IMR-90 (cell line): ENCODE results near the gene FNTB. TPM values are rescaled to one million over a fixed set of nuclear protein-coding genes. Genes with fewer than 3 reads are reported as not detected.

ENCODE experiments used
- ATAC-seq: fragments of 200-7000 bp; cut with Tn5 transposase; 2 replicates; pipeline ENCODE4 v1.9.1; 2020; ENCODE audit warnings: low read depth, mild to moderate bottlenecking, moderate library complexity
- BruUV-seq: library from RNA; stranded (reverse); fragments of 400-500 nt; replicated peaks from 2 replicates; lab custom pipeline; 2021; lab: Mats Ljungman, UMichigan
- CTCF ChIA-PET: fragments of 300-600 bp; formaldehyde crosslinking; extraction: SDS; loops from one replicate; lab custom pipeline; 2021; ENCODE audit warnings: antibody characterized with exemption; lab: Yijun Ruan, JAX
- POLR2A ChIA-PET: fragments of 300-600 bp; sonication (Branson Sonifier 250); formaldehyde crosslinking; loops from one replicate; lab custom pipeline; 2022; ENCODE audit warnings: antibody characterized with exemption; ENCODE audit not compliant: unreplicated experiment; lab: Charles Lee
- DNase-seq: peaks from one replicate; pipeline ENCODE4 v3.0.0; 2013
- H2AFZ ChIP-seq: replicated peaks from 2 replicates; pipeline ENCODE3; 2013; ENCODE audit warnings: low read length, mild to moderate bottlenecking; ENCODE audit not compliant: poor library complexity
- H2AK5ac ChIP-seq: 2 replicates; pipeline ENCODE4 v1.6.1; 2013; ENCODE audit warnings: low read depth, low read length, inconsistent platforms
- H2AK9ac ChIP-seq: replicated peaks from 2 replicates; pipeline ENCODE3; 2013; ENCODE audit warnings: mild to moderate bottlenecking, low read depth, low read length, moderate library complexity; ENCODE audit not compliant: poor library complexity
- H2BK120ac ChIP-seq: 2 replicates; pipeline ENCODE4 v1.6.1; 2013; ENCODE audit warnings: low read depth, low read length, inconsistent platforms
- H2BK15ac ChIP-seq: 3 replicates; pipeline ENCODE4 v1.6.1; 2013; ENCODE audit warnings: low read depth, low read length, inconsistent platforms
- H2BK20ac ChIP-seq: 2 replicates; pipeline ENCODE4 v1.6.1; 2013; ENCODE audit warnings: low read depth, mild to moderate bottlenecking, inconsistent platforms, low read length, moderate library complexity
- H2BK5ac ChIP-seq: 2 replicates; pipeline ENCODE4 v1.6.1; 2013; ENCODE audit warnings: mild to moderate bottlenecking, low read depth, low read length, inconsistent platforms; ENCODE audit not compliant: poor library complexity, severe bottlenecking
- H3K14ac ChIP-seq: replicated peaks from 2 replicates; pipeline ENCODE4 v1.6.1; 2013; ENCODE audit warnings: low read depth, low read length, inconsistent platforms
- H3K18ac ChIP-seq: 2 replicates; pipeline ENCODE4 v1.6.1; 2013; ENCODE audit warnings: low read depth, low read length, control low read depth
- H3K23ac ChIP-seq: 2 replicates; pipeline ENCODE4 v1.6.1; 2013; ENCODE audit warnings: low read depth, low read length, inconsistent platforms
- H3K27ac ChIP-seq: 2 replicates; pipeline ENCODE4 v1.5.1; 2013; ENCODE audit warnings: mild to moderate bottlenecking, control low read depth, low read length; ENCODE audit not compliant: insufficient read depth
- H3K27me3 ChIP-seq: 2 replicates; pipeline ENCODE4 v1.6.1; 2013; ENCODE audit warnings: low read length; ENCODE audit not compliant: control insufficient read depth, insufficient read depth
- H3K36me3 ChIP-seq: 2 replicates; pipeline ENCODE4 v1.6.1; 2013; ENCODE audit warnings: low read length, mixed read lengths; ENCODE audit not compliant: control insufficient read depth, insufficient read depth
- H3K4ac ChIP-seq: 2 replicates; pipeline ENCODE4 v1.6.1; 2013; ENCODE audit warnings: low read depth, low read length, inconsistent platforms
- H3K4me1 ChIP-seq: 2 replicates; pipeline ENCODE4 v1.6.1; 2013; ENCODE audit warnings: low read length, mixed read lengths; ENCODE audit not compliant: control insufficient read depth, insufficient read depth
- H3K4me2 ChIP-seq: 2 replicates; pipeline ENCODE4 v1.6.1; 2013; ENCODE audit warnings: low read depth, mild to moderate bottlenecking, control low read depth, low read length, moderate library complexity
- H3K4me3 ChIP-seq: 2 replicates; pipeline ENCODE4 v1.5.1; 2013; ENCODE audit warnings: low read depth, mild to moderate bottlenecking, control low read depth, low read length, moderate library complexity; ENCODE audit not compliant: insufficient read depth
- H3K56ac ChIP-seq: 2 replicates; pipeline ENCODE4 v1.6.1; 2013; ENCODE audit warnings: low read length, inconsistent platforms; ENCODE audit not compliant: insufficient read depth; ENCODE audit errors: extremely low read depth
- H3K79me1 ChIP-seq, 2 experiments: 2 replicates each; pipeline ENCODE4 v1.6.1; 2013; ENCODE audit warnings: low read length in 2 of 2, inconsistent platforms in 1 of 2, low read depth in 1 of 2
- H3K9ac ChIP-seq: 2 replicates; pipeline ENCODE4 v1.6.1; 2013; ENCODE audit warnings: low read depth, low read length, control low read depth
- H3K9me1 ChIP-seq: 2 replicates; pipeline ENCODE4 v1.6.1; 2013; ENCODE audit warnings: low read length, inconsistent platforms; ENCODE audit not compliant: insufficient read depth
- H3K9me3 ChIP-seq: 2 replicates; pipeline ENCODE4 v1.6.1; 2013; ENCODE audit warnings: low read length; ENCODE audit not compliant: control insufficient read depth, insufficient read depth
- H4K20me1 ChIP-seq: 2 replicates; pipeline ENCODE4 v1.6.1; 2013; ENCODE audit warnings: low read length, inconsistent platforms; ENCODE audit not compliant: insufficient read depth
- H4K5ac ChIP-seq: 2 replicates; pipeline ENCODE4 v1.6.1; 2013; ENCODE audit warnings: mild to moderate bottlenecking, low read depth, low read length, control low read depth
- H4K8ac ChIP-seq, 2 experiments: 2 replicates each; pipeline ENCODE4 v1.6.1; 2013; ENCODE audit warnings: low read depth in 2 of 2, low read length in 2 of 2, control low read depth in 1 of 2, inconsistent platforms in 1 of 2
- H4K91ac ChIP-seq: 2 replicates; pipeline ENCODE4 v1.6.1; 2013; ENCODE audit warnings: low read depth, low read length, inconsistent platforms; ENCODE audit not compliant: insufficient read depth
- BHLHE40 ChIP-seq: fragments of 150-350 bp; IDR thresholded peaks from 2 replicates; pipeline ENCODE4 v1.6.1; 2016; ENCODE audit warnings: mild to moderate bottlenecking, low read depth, low read length
- CEBPB ChIP-seq: IDR thresholded peaks from 2 replicates; pipeline ENCODE4 v1.6.1; 2012; ENCODE audit warnings: low read depth, low read length, improper control_type of control experiment
- CHD1 ChIP-seq: IDR thresholded peaks from 2 replicates; pipeline ENCODE4 v1.6.1; 2012; ENCODE audit warnings: low read depth, low read length, improper control_type of control experiment
- CTCF ChIP-seq: conservative IDR thresholded peaks from 2 replicates; pipeline ENCODE4 v1.5.1; 2012; ENCODE audit warnings: mild to moderate bottlenecking, low read depth, low read length, improper control_type of control experiment
- FOS ChIP-seq: fragments of 150-350 bp; IDR thresholded peaks from 2 replicates; pipeline ENCODE4 v1.6.1; 2016; ENCODE audit warnings: low read depth, low read length
- MAFK ChIP-seq: IDR thresholded peaks from 2 replicates; pipeline ENCODE4 v1.6.1; 2012; ENCODE audit warnings: low read depth, low read length, improper control_type of control experiment
- MAZ ChIP-seq: IDR thresholded peaks from 2 replicates; pipeline ENCODE4 v1.6.1; 2012; ENCODE audit warnings: low read depth, mild to moderate bottlenecking, low read length, improper control_type of control experiment, moderate library complexity, borderline replicate concordance
- MXI1 ChIP-seq: IDR thresholded peaks from 2 replicates; pipeline ENCODE4 v1.6.1; 2012; ENCODE audit warnings: low read depth, mild to moderate bottlenecking, low read length, moderate library complexity, borderline replicate concordance
- NFE2L2 ChIP-seq: fragments of 150-350 bp; IDR thresholded peaks from 2 replicates; pipeline ENCODE4 v1.6.1; 2016; ENCODE audit warnings: low read depth, mild to moderate bottlenecking, low read length
- RAD21 ChIP-seq: IDR thresholded peaks from 2 replicates; pipeline ENCODE4 v1.6.1; 2012; ENCODE audit warnings: low read length, improper control_type of control experiment
- RCOR1 ChIP-seq: IDR thresholded peaks from 2 replicates; pipeline ENCODE4 v1.6.1; 2012; ENCODE audit warnings: mild to moderate bottlenecking, low read length, improper control_type of control experiment; ENCODE audit not compliant: insufficient replicate concordance
- RFX5 ChIP-seq: IDR thresholded peaks from 2 replicates; pipeline ENCODE4 v1.8.0; 2012; ENCODE audit warnings: low read depth, mild to moderate bottlenecking, low read length, moderate library complexity
- SMC3 ChIP-seq: fragments of 150-350 bp; IDR thresholded peaks from 2 replicates; pipeline ENCODE4 v1.6.1; 2016; ENCODE audit warnings: low read depth, mild to moderate bottlenecking, antibody characterized with exemption, low read length, moderate library complexity
- USF2 ChIP-seq: fragments of 150-350 bp; IDR thresholded peaks from 2 replicates; pipeline ENCODE4 v1.6.1; 2017; ENCODE audit warnings: mild to moderate bottlenecking, antibody characterized with exemption, low read length, low read depth
- WGBS, 2 experiments: methylation state at CpG; one replicate each; pipeline versions ENCODE4 v1.1.5 to v1.1.7; 2013; ENCODE audit warnings: missing lambda C conversion rate in 2 of 2; ENCODE audit not compliant: insufficient read length in 1 of 2; ENCODE audit errors: extremely low coverage in 2 of 2; 5-methylcytosine and 5-hydroxymethylcytosine counted together
- dilution Hi-C: fragments of 300-500 bp; cut with HindIII; formaldehyde crosslinking; loops from one replicate; pipeline ENCODE4 v1.14.3; 2018; ENCODE audit warnings: low sequenced_read_pairs; ENCODE audit not compliant: unreplicated experiment
- in situ Hi-C: fragments of 300-500 bp; cut with MboI; formaldehyde crosslinking; loops from 3 replicates; pipeline ENCODE4 v1.14.3; 2019; ENCODE audit warnings: low sequenced_read_pairs, inconsistent platforms, mixed read lengths
- intact Hi-C: fragments of 100-400 bp; cut with micrococcal nuclease; formaldehyde crosslinking; loops from 2 replicates; pipeline ENCODE4 v1.10.0; 2022
- polyA plus RNA-seq, 3 experiments: library from polyadenylated mRNA; depleted of rRNA; stranded (reverse); fragments of >200 nt; gene quantifications; 2 replicates each; pipeline ENCODE4 v1.2.3, GENCODE V29; 2012; ENCODE audit warnings: low replicate concordance in 1 of 3
- total RNA-seq: library from RNA; depleted of rRNA; stranded (reverse); fragments of >200 nt; gene quantifications from 2 replicates; pipeline ENCODE4 v1.2.3, GENCODE V29; 2012

FNTB gene
- total and polyA plus RNA-seq, 2 of the 4 experiments (the other 2 are of a cell fraction) = 9.9 to 18.5 TPM

GRCh38 chr14:65019944-65020566, 33.4 kb downstream of the FNTB start:
- no peaks in the 10 kb centered on the region for H3K4me1 ChIP-seq
- dilution Hi-C loops (no loop called here), intact Hi-C loops (loop anchor here (1.0 kb wide), 1 partner anchor 34 kb away; the partner anchor contains the start of gene FNTB), in situ Hi-C loops (no loop called here)
- H4K20me1 ChIP-seq = no peaks in the 10 kb centered on the region
- H3K9me1 ChIP-seq = no peaks in the 10 kb centered on the region
- H2AK9ac ChIP-seq = peak overlapping the region; percentile 26
- ATAC-seq (peak; percentile 99), DNase-seq (peak; percentile 83)
- H2BK15ac ChIP-seq = no peak overlapping the region
- no TSS peak for BruUV-seq
- ChIA-PET CTCF (interaction anchor here (0.6 to 2.3 kb wide), 15 partner anchors 10 to 463 kb away, joined by 3 to 34 read pairs (median 4); partner anchors contain the start of gene FNTB), POLR2A (no interaction called here)
- H3K14ac ChIP-seq = no peak overlapping the region
- no peaks in the 10 kb centered on the region for H3K27me3 ChIP-seq
- H3K4ac ChIP-seq = no peak overlapping the region
- no peak overlapping the region for H3K18ac ChIP-seq
- no peak overlapping the region for H2AK5ac ChIP-seq
- no peak overlapping the region for H4K5ac ChIP-seq
- no peak overlapping the region for H4K8ac ChIP-seq
- no peak overlapping the region for H3K27ac ChIP-seq
- no peak overlapping the region for H3K56ac ChIP-seq
- no peak overlapping the region for H3K4me2 ChIP-seq
- H3K79me1 ChIP-seq = no peaks in the 10 kb centered on the region; a peak in 1 of 4 replicates
- no peak overlapping the region for H3K4me3 ChIP-seq
- no peak overlapping the region for H2BK20ac ChIP-seq
- no peak overlapping the region for H2BK5ac ChIP-seq
- no peak overlapping the region for H4K91ac ChIP-seq
- H3K9me3 ChIP-seq = no peaks in the 10 kb centered on the region
- TF ChIP-seq RCOR1 (no peak), MAFK (no peak), BHLHE40 (no peak), RAD21 (peak; percentile 59), CTCF (peak; percentile 78), RFX5 (no peak), CEBPB (no peak), CHD1 (no peak), MAZ (no peak), USF2 (no peak), SMC3 (peak; percentile 56), NFE2L2 (no peak), MXI1 (no peak), FOS (no peak)
- H2BK120ac ChIP-seq = no peak overlapping the region
- WGBS, 2 experiments = no CpG with 5 or more reads among the region's 9 CpGs
- no peak overlapping the region for H3K23ac ChIP-seq
- no peak overlapping the region for H3K9ac ChIP-seq
- peaks cover 9% of the 10 kb centered on the region for H3K36me3 ChIP-seq
- H2AFZ ChIP-seq = no peak overlapping the region
